Gastroesophageal sphincter (tissue), 3 donors: ENCODE data around the gene DOC2A.

Experiments used
- POLR2A ChIP-seq, 2 donors: fragments of 450-650 bp; IDR thresholded peaks; one replicate each; pipeline ENCODE4 v1.6.1; 2017; ENCODE audit warnings: antibody characterized with exemption in 2 of 2, mild to moderate bottlenecking in 2 of 2, moderate library complexity in 1 of 2
- POLR2AphosphoS5 ChIP-seq: sonication (generic); formaldehyde crosslinking; IDR thresholded peaks from one replicate; pipeline ENCODE4 v1.6.1; 2017; ENCODE audit warnings: antibody characterized with exemption
- TF ChIP-seq, protein P1 (sequence below), 4 experiments: fragments of 200-600 bp in 2 of 4; fragments of 450-650 bp in 2 of 4; sonication (generic) in 1 of 4; IDR thresholded peaks; one replicate each; pipeline ENCODE4 v1.5.1; 2017 to 2019; ENCODE audit warnings: antibody characterized with exemption in 4 of 4, mild to moderate bottlenecking in 2 of 4, moderate library complexity in 2 of 4

DNA sequence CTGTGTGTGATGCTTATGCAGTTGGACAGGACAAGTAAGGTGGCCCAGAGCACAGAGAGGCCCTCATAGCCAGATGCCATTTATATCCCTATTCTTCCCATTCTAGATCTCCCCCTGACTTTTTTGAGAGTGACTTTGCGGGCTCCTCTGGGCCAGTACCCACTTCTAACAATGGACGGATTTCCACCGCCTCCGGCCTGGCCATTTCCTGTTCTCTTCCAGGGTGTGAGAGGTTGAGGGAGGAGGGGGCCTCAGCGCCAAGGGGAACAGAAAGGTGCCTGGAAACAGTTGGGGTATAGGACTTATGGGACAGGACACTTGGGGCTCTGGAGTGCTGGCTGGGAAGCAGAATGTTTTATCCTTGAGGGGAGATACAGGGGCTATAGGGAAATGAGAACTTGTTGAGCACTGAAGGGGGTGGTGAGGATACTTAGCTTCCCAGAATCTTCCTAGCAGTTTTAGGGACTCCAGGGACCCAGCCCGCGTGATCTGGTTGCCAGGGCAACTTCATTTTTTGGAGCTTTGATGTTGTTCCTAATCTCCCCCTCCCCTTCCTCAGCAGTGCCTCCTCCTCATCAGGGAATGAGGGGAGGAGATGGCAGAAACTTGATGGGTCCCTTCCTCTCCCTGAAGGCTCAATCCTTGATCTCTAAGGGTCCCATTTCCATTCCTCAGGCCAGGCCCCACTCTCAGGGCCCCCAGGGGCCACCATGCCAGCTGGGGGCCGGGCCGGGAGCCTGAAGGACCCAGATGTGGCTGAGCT is 33.6 kb downstream of the DOC2A start:
- TF ChIP-seq, protein P1, sequence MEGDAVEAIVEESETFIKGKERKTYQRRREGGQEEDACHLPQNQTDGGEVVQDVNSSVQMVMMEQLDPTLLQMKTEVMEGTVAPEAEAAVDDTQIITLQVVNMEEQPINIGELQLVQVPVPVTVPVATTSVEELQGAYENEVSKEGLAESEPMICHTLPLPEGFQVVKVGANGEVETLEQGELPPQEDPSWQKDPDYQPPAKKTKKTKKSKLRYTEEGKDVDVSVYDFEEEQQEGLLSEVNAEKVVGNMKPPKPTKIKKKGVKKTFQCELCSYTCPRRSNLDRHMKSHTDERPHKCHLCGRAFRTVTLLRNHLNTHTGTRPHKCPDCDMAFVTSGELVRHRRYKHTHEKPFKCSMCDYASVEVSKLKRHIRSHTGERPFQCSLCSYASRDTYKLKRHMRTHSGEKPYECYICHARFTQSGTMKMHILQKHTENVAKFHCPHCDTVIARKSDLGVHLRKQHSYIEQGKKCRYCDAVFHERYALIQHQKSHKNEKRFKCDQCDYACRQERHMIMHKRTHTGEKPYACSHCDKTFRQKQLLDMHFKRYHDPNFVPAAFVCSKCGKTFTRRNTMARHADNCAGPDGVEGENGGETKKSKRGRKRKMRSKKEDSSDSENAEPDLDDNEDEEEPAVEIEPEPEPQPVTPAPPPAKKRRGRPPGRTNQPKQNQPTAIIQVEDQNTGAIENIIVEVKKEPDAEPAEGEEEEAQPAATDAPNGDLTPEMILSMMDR (IDR thresholded peaks at IDR 0.05), result no peak
- TF ChIP-seq POLR2AphosphoS5 (no peak), POLR2A (IDR thresholded peaks at IDR 0.05) (no peak)
